Measurements from ENCODE around the gene C5AR2.
"Not testable (repeated sequence)": the region's sequence is repeated elsewhere in the genome, so short reads cannot be mapped to it uniquely, and the experiment has no call there.

The C5AR2 gene

DNA sequence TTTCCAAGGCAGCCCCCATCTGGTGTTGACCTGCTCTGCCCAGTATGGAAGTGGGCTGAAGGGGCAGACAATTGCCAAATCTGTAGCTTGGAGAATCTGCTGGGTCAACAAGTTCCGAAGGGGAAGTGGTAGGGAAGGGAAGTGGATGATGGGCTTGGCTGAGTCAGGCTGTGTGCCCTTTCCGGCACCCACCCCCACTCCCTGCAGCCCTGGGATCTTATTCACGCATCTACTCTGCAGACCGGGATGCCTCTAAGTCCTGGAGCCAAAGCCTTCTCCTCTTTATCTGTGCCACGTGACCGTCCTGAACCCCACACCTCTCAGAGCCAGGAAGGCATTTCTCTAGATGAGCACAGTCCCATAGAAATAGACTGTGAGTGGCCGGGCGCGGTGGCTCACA lies 7.5 kb upstream of the C5AR2 start:
- H3K4me1 ChIP-seq (ENCODE audit: control insufficient read depth, insufficient read depth, low read length), result no peaks in the 10 kb centered on the region
- H3K4me3 ChIP-seq (ENCODE audit: low read length), result no peak overlapping the region
- no peaks in the 10 kb centered on the region for H3K9me3 ChIP-seq (replicated peaks; ENCODE audit: low read length)
- no peak overlapping the region for H3K9ac ChIP-seq (ENCODE audit: low read depth, low read length)
- H3K27me3 ChIP-seq (ENCODE audit: control insufficient read depth, insufficient read depth, low read length), result peaks cover 9% of the 10 kb centered on the region
- no peak overlapping the region for H3K4me2 ChIP-seq (ENCODE audit: low read length)
- no peaks in the 10 kb centered on the region for H3K36me3 ChIP-seq (ENCODE audit: insufficient read depth, low read length)

DNA sequence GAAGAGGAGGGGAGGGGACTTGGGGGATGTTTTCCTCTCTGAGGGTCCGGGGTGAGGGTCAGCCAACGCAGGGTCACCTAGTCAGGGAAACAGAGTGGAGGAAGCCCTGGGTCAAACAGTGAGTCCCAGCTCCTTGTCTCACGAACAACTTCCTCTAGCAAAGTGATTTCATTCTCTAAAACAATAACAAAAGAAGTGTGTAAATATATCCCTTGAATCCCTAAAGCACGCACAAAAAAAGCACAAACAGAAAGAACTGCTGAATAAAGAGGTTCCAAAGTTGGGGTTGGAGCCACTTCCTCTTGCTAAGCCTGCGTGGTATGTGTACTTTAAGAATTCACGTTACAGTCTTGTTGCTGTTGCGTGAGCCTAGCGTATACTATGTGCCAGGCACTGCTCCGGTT lies 1.5 kb upstream of the C5AR2 start:
- H3K4me1 ChIP-seq (ENCODE audit: control insufficient read depth, insufficient read depth, low read length), result peaks cover 14% of the 10 kb centered on the region
- peak overlapping the region; percentile 64 for H3K9ac ChIP-seq (ENCODE audit: low read depth, low read length)

DNA sequence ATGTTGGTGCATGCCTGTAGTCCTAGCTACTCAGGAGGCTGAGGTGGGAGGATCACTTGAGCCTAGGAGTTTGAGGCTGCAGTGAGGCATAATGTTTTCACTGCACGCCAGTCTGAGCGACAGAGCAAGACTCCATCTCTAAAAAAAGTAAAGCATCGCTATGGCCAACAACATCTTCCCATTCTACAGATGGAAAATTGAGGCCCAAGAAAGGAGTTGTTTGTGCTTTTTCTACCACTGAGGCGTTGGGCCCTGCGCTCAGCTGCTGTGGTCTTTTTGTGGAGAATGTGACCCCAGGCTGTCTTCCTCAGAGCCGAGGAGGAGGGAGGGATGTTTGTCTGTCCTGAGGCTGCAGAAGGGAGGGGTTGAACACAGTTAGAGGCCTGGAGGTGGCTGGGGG lies 485 bp upstream of the C5AR2 start:
- peaks cover 14% of the 10 kb centered on the region for H3K4me1 ChIP-seq (ENCODE audit: control insufficient read depth, insufficient read depth, low read length)
- peak overlapping the region; percentile 54 for H3K4me3 ChIP-seq (ENCODE audit: low read length)
- H3K27me3 ChIP-seq (ENCODE audit: control insufficient read depth, insufficient read depth, low read length), result no peaks in the 10 kb centered on the region
- peak overlapping the region; percentile 69 for H3K4me2 ChIP-seq (ENCODE audit: low read length)
- H3K9ac ChIP-seq (ENCODE audit: low read depth, low read length), result peak overlapping the region; percentile 44
- H3K36me3 ChIP-seq (ENCODE audit: insufficient read depth, low read length), result no peaks in the 10 kb centered on the region
- H3K9me3 ChIP-seq (replicated peaks; ENCODE audit: low read length), result no peaks in the 10 kb centered on the region

More for the DNA sequence above, 1.5 kb upstream of the C5AR2 start:
- no peaks in the 10 kb centered on the region for H3K9me3 ChIP-seq (replicated peaks; ENCODE audit: low read length)
- no peak overlapping the region for H3K4me3 ChIP-seq (ENCODE audit: low read length)
- no peaks in the 10 kb centered on the region for H3K36me3 ChIP-seq (ENCODE audit: insufficient read depth, low read length)
- peaks cover 3% of the 10 kb centered on the region for H3K27me3 ChIP-seq (ENCODE audit: control insufficient read depth, insufficient read depth, low read length)
- H3K4me2 ChIP-seq (ENCODE audit: low read length), result peak overlapping the region; percentile 55

DNA sequence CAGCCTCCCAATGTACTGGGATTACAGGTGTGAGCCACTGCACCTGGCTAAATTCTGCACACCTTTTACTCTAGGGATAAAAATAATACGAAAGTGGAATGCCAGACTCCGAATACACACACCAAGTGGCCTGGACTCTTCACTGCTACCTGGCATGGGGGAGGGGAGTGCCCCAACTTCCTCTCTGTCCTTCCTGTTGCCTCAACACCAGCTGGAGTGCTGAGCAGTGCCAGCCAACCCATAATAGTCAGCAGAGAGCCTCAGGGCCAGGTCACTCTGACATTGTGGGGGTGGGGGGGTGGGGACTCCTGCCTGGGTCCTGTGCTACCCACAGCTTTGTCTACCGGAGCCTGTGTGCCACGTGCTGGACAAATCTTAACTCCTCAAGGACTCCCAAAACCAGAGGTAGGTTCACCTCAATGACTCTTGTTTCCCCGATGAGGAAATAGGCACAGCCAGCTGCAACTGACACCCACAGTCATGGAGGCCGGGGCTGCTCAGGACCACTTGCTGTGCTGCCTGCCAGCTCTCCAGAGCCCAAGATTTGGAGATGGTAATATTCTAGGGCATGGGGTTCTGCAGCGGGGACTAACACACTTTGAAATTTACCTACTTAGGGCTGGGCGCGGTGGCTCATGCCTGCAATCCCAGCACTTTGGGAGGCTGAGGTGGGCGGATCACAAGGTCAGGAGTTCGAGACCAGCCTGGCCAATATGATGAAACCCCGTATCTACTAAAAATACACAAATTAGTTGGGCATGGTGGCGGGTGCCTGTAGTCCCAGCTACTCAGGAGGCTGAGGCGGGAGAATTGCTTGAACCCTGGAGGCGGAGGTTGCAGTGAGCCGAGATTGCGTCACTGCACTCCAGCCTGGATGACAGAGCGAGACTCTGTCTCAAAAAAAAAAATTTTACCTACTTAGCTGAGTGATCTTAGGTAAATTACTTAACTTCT lies 5.1 kb downstream of the C5AR2 start:
- H3K9me3 ChIP-seq (replicated peaks; ENCODE audit: low read length); H3K36me3 ChIP-seq (ENCODE audit: insufficient read depth, low read length); H3K4me2 ChIP-seq (ENCODE audit: low read length); H3K27me3 ChIP-seq (ENCODE audit: control insufficient read depth, insufficient read depth, low read length); H3K9ac ChIP-seq (ENCODE audit: low read depth, low read length); H3K4me1 ChIP-seq (ENCODE audit: control insufficient read depth, insufficient read depth, low read length); H3K4me3 ChIP-seq (ENCODE audit: low read length): not testable (repeated sequence)

DNA sequence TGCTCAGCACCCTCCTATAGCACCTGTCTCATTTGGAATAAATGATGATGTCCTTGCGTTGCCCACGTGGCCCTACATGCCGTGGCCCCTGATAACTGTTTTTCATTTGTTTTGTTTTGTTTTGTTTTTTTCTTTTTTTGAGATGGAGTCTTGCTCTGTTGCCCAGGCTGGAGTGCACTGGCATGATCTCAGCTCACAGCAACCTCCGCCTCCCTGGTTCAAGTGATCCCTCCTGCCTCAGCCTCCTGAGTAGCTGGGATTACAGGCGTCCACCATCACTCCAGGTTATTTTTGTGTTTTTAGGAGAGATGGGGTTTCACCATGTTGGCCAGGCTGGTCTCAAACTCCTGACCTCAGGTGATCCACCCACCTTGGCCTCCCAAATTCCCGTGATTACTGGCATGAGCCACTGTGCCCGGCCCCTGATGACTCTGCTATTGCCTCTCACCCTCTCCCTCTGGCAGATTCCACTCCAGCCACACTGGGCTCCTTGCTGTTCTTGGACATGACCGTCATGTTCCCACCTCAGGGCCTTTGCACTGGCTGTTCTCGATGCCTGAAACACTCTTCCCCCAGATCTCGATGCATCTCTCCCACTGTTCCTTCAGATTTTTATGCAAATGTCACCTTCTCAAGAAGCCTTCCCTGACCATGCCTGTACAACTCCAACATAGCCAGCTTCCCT lies 7.4 kb downstream of the C5AR2 start:
- H3K36me3 ChIP-seq (ENCODE audit: insufficient read depth, low read length), result no peaks in the 10 kb centered on the region
- H3K9ac ChIP-seq (ENCODE audit: low read depth, low read length), result no peak overlapping the region
- no peaks in the 10 kb centered on the region for H3K27me3 ChIP-seq (ENCODE audit: control insufficient read depth, insufficient read depth, low read length)
- no peaks in the 10 kb centered on the region for H3K9me3 ChIP-seq (replicated peaks; ENCODE audit: low read length)
- no peak overlapping the region for H3K4me2 ChIP-seq (ENCODE audit: low read length)
- H3K4me3 ChIP-seq (ENCODE audit: low read length), result no peak overlapping the region
- H3K4me1 ChIP-seq (ENCODE audit: control insufficient read depth, insufficient read depth, low read length), result no peaks in the 10 kb centered on the region

DNA sequence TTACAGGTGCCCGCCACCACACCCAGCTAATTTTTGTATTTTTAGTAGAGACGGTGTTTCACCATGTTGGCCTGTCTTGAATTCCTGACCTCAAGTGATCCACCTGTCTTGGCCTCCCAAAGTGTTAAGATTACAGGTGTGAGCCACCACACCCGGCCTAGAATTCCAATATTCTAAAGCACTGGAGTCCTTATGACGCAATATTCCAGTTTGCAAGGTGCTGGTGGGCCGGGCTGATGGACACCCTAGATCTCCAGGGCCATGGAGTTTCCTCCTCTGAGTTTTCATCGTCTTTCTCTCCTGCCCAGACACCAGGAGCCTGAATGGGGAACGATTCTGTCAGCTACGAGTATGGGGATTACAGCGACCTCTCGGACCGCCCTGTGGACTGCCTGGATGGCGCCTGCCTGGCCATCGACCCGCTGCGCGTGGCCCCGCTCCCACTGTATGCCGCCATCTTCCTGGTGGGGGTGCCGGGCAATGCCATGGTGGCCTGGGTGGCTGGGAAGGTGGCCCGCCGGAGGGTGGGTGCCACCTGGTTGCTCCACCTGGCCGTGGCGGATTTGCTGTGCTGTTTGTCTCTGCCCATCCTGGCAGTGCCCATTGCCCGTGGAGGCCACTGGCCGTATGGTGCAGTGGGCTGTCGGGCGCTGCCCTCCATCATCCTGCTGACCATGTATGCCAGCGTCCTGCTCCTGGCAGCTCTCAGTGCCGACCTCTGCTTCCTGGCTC lies 8.7 kb downstream of the C5AR2 start:
- Histone ChIP-seq H3K27me3 (ENCODE audit: control insufficient read depth, insufficient read depth, low read length) (no peaks in the 10 kb centered on the region), H3K4me1 (ENCODE audit: control insufficient read depth, insufficient read depth, low read length) (no peaks in the 10 kb centered on the region), H3K9me3 (replicated peaks; ENCODE audit: low read length) (no peaks in the 10 kb centered on the region), H3K36me3 (ENCODE audit: insufficient read depth, low read length) (no peaks in the 10 kb centered on the region), H3K9ac (ENCODE audit: low read depth, low read length) (no peak overlapping the region), H3K4me2 (ENCODE audit: low read length) (no peak overlapping the region), H3K4me3 (ENCODE audit: low read length) (no peak overlapping the region)

DNA sequence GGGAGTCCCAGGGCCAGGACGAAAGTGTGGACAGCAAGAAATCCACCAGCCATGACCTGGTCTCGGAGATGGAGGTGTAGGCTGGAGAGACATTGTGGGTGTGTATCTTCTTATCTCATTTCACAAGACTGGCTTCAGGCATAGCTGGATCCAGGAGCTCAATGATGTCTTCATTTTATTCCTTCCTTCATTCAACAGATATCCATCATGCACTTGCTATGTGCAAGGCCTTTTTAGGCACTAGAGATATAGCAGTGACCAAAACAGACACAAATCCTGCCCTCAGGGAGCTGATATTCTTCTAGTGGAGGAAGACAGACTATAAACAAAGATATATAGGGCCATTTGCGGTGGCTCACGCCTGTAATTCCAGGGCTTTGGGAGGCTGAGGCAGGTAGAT lies 9.8 kb downstream of the C5AR2 start:
- Histone ChIP-seq H3K9me3 (replicated peaks; ENCODE audit: low read length) (no peaks in the 10 kb centered on the region), H3K4me2 (ENCODE audit: low read length) (no peak overlapping the region), H3K36me3 (ENCODE audit: insufficient read depth, low read length) (no peaks in the 10 kb centered on the region), H3K27me3 (ENCODE audit: control insufficient read depth, insufficient read depth, low read length) (no peaks in the 10 kb centered on the region), H3K4me1 (ENCODE audit: control insufficient read depth, insufficient read depth, low read length) (no peaks in the 10 kb centered on the region), H3K4me3 (ENCODE audit: low read length) (no peak overlapping the region), H3K9ac (ENCODE audit: low read depth, low read length) (no peak overlapping the region)

DNA sequence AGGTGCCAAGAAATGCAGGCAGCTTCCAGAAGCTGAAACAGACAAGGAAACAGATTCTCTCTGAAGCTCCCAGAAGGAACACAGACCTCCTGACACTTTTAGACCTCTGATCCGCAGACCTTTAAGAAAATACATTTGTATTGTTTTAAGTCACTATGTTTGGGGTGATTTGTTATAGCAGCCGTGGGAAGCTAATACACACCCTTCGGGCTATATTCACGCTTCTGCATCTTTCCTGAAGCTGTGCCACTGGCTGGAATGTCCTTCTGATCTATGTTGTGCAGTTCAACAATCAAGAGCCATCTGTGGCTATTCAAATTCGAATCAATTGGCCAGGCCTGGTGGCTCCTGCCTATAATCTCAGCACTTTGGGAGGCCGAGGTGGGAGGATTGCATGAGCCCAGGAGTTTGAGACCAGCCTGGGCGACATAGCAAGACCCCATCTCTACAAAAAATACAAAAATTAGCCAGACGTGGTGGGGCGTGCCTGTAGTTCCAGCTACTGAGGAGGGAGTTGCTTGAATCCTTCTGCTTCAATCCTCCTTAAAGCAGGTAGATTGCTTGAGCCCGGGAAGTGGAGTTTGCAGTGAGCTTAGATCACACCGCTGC lies 11.3 kb downstream of the C5AR2 start:
- Histone ChIP-seq H3K9ac (ENCODE audit: low read depth, low read length) (no peak overlapping the region), H3K9me3 (replicated peaks; ENCODE audit: low read length) (no peaks in the 10 kb centered on the region), H3K27me3 (ENCODE audit: control insufficient read depth, insufficient read depth, low read length) (no peaks in the 10 kb centered on the region), H3K36me3 (ENCODE audit: insufficient read depth, low read length) (no peaks in the 10 kb centered on the region), H3K4me2 (ENCODE audit: low read length) (no peak overlapping the region), H3K4me1 (ENCODE audit: control insufficient read depth, insufficient read depth, low read length) (no peaks in the 10 kb centered on the region), H3K4me3 (ENCODE audit: low read length) (no peak overlapping the region)

DNA sequence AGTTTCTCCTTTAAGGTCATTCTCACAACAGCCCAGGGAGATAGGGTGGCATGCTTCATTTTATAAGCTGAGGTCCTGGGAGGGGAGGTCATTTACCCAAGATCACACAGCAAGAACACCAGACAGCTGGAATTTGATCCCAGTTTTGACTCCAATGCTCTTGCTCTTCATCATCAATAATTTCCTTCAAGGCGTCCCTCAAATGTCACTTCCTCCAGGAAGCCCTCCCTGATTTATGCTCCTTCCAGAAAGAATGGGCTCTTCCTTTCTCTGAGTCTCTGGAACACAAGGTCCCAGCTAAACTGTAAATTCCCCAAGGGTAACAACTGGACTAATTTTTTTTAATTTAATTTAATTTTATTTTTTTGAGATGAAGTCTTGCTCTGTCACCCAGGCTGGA lies 12.4 kb downstream of the C5AR2 start:
- Histone ChIP-seq H3K36me3 (ENCODE audit: insufficient read depth, low read length) (no peaks in the 10 kb centered on the region), H3K9me3 (replicated peaks; ENCODE audit: low read length) (no peaks in the 10 kb centered on the region), H3K27me3 (ENCODE audit: control insufficient read depth, insufficient read depth, low read length) (no peaks in the 10 kb centered on the region), H3K4me1 (ENCODE audit: control insufficient read depth, insufficient read depth, low read length) (no peaks in the 10 kb centered on the region), H3K9ac (ENCODE audit: low read depth, low read length) (no peak overlapping the region), H3K4me2 (ENCODE audit: low read length) (no peak overlapping the region), H3K4me3 (ENCODE audit: low read length) (no peak overlapping the region)

DNA sequence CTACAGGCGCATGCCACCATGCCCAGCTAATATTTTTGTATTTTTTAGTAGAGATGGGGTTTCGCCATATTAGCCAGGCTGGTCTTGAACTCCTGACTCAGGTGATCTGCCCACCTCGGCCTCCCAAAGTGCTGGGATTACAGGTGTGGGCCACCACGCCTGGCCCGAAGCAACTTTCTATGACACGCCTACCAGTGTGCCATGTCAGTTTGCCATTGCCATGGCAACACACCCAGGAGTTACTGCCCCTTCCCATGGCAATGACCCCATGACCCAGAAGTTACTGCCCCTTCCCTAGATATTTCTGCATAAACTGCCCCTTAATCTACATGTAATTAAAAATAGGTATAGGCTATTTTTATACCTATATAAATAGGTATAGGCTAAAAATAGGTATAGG lies 14.0 kb downstream of the C5AR2 start:
- H3K4me3 ChIP-seq (ENCODE audit: low read length); H3K27me3 ChIP-seq (ENCODE audit: control insufficient read depth, insufficient read depth, low read length): not testable (repeated sequence)

More for the DNA sequence above, 14.0 kb downstream of the C5AR2 start:
- not testable (repeated sequence) for H3K4me1 ChIP-seq (ENCODE audit: control insufficient read depth, insufficient read depth, low read length); H3K9ac ChIP-seq (ENCODE audit: low read depth, low read length); H3K9me3 ChIP-seq (replicated peaks; ENCODE audit: low read length); H3K4me2 ChIP-seq (ENCODE audit: low read length); H3K36me3 ChIP-seq (ENCODE audit: insufficient read depth, low read length)
